Measurements from ENCODE around the gene KYNU. TPM values are rescaled to one million over a fixed set of nuclear protein-coding genes. Genes with fewer than 3 reads are reported as not detected.

The KYNU gene
- total and polyA plus RNA-seq, 2 of the 13 experiments (the other 11 are each of a cell fraction or from before 2014, with no cell fraction given) = 21.9 to 68.6 TPM

GRCh38 chr2:143000599-143000998, 123.1 kb downstream of the KYNU start:
- in situ Hi-C loops (cut with HindIII; ENCODE audit: extremely low pct_ligation_motif_present, low pct_unique_long_range_greater_than_20kb) (no loop called here), intact Hi-C loops (cut with micrococcal nuclease; ENCODE audit: unreplicated experiment) (no loop called here)
- H2AFZ ChIP-seq (ENCODE audit: low read length) = no peak overlapping the region
- FAIRE-seq (no peak), DNase-seq (ENCODE audit: low spot score) (no peak), ATAC-seq (no peak)
- no peak for TF ChIP-seq NFE2 (CRISPR knock-in tag; IDR thresholded peaks at IDR 0.05)
- TF ChIP-seq, protein P1, sequence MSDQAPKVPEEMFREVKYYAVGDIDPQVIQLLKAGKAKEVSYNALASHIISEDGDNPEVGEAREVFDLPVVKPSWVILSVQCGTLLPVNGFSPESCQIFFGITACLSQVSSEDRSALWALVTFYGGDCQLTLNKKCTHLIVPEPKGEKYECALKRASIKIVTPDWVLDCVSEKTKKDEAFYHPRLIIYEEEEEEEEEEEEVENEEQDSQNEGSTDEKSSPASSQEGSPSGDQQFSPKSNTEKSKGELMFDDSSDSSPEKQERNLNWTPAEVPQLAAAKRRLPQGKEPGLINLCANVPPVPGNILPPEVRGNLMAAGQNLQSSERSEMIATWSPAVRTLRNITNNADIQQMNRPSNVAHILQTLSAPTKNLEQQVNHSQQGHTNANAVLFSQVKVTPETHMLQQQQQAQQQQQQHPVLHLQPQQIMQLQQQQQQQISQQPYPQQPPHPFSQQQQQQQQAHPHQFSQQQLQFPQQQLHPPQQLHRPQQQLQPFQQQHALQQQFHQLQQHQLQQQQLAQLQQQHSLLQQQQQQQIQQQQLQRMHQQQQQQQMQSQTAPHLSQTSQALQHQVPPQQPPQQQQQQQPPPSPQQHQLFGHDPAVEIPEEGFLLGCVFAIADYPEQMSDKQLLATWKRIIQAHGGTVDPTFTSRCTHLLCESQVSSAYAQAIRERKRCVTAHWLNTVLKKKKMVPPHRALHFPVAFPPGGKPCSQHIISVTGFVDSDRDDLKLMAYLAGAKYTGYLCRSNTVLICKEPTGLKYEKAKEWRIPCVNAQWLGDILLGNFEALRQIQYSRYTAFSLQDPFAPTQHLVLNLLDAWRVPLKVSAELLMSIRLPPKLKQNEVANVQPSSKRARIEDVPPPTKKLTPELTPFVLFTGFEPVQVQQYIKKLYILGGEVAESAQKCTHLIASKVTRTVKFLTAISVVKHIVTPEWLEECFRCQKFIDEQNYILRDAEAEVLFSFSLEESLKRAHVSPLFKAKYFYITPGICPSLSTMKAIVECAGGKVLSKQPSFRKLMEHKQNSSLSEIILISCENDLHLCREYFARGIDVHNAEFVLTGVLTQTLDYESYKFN (CRISPR knock-in tag; conservative IDR thresholded peaks at IDR 0.05) = no peak
- ChIA-PET CTCF (ENCODE audit: low intra/inter-chr PET ratio, low total read pairs) (no interaction called here), POLR2A (no interaction called here)
- 96% methylated on average over 2 of the region's 2 CpGs for WGBS (ENCODE audit: low lambda C conversion rate)
- no peak overlapping the region for H3K4me3 ChIP-seq (replicated peaks in 1 of 3; ENCODE audit: insufficient read depth in 1 of 3, low read depth in 2 of 3, low read length in 3 of 3)
- no peaks in the 10 kb centered on the region for H3K4me1 ChIP-seq (ENCODE audit: insufficient read depth, low read length)
- no peak overlapping the region for H3K27ac ChIP-seq (ENCODE audit: extremely low read length, insufficient read depth, low read length)
- no peaks in the 10 kb centered on the region for H4K20me1 ChIP-seq (ENCODE audit: insufficient read depth, low read length)
- no peak overlapping the region for H3K4me2 ChIP-seq (ENCODE audit: low read depth, low read length)
- no TSS peak for BruUV-seq (replicated peaks)
- no peaks in the 10 kb centered on the region for H3K27me3 ChIP-seq (ENCODE audit: control insufficient read depth in 1 of 2, insufficient read depth in 2 of 2, low read length in 2 of 2)
- H3K36me3 ChIP-seq (replicated peaks in 1 of 2; ENCODE audit: control insufficient read depth in 1 of 2, insufficient read depth in 2 of 2, low read length in 2 of 2) = peaks cover 2 to 5% of the 10 kb centered on the region in 2 experiments; a peak in 2 of 5 replicates
- H3K79me2 ChIP-seq (ENCODE audit: insufficient read depth, low read length) = no peaks in the 10 kb centered on the region
- no peak overlapping the region for H3K9ac ChIP-seq (ENCODE audit: insufficient read depth, low read depth, low read length)
- H3K9me3 ChIP-seq (ENCODE audit: low read length) = 0 out of 2 replicates have a peak, but pooled peaks cover 6% of the 10 kb centered on the region

DNA sequence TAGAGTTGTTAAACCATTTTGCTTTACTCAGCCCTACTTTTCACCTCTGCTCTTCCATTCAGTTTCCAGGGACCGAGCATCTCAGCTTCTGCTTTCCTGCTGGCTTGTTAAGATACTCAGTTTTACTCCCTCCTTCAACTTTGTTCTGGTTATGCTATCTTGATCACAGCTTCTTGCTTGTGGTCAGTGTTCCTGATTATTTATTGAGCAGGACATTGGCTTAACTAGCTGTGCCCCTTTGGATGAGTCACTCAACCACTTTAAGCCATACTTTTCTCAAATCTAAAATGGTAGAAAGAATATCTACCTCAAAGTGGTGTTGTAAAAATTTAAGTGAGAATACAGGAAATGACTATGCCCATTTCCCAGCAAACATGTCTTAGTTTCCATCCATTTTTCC, 124.0 kb downstream of the KYNU start:
- in situ Hi-C loops (cut with HindIII; ENCODE audit: extremely low pct_ligation_motif_present, low pct_unique_long_range_greater_than_20kb) = no loop called here
- H3K9ac ChIP-seq (ENCODE audit: insufficient read depth, low read depth, low read length) = no peak overlapping the region
- no peaks in the 10 kb centered on the region for H4K20me1 ChIP-seq (ENCODE audit: insufficient read depth, low read length)
- no peaks in the 10 kb centered on the region for H3K27me3 ChIP-seq (ENCODE audit: control insufficient read depth in 1 of 2, insufficient read depth in 2 of 2, low read length in 2 of 2)
- no peak for ATAC-seq
- H3K4me1 ChIP-seq (ENCODE audit: insufficient read depth, low read length) = no peaks in the 10 kb centered on the region
- no peaks in the 10 kb centered on the region for H3K79me2 ChIP-seq (ENCODE audit: insufficient read depth, low read length)
- no peak for TF ChIP-seq U2AF1 (optimal IDR thresholded peaks at IDR 0.05; ENCODE audit: low read depth, low read length)
- no peak for TF ChIP-seq MIER3 (CRISPR knock-in tag; IDR thresholded peaks at IDR 0.05; ENCODE audit: borderline replicate concordance)
- TF ChIP-seq RBAK (CRISPR knock-in tag; IDR thresholded peaks at IDR 0.05) = no peak
- no peak for TF ChIP-seq THYN1 (CRISPR knock-in tag; IDR thresholded peaks at IDR 0.05; ENCODE audit: borderline replicate concordance, low read depth)
- TF ChIP-seq ARNTL (CRISPR knock-in tag; IDR thresholded peaks at IDR 0.05) = no peak
- WGBS (ENCODE audit: low lambda C conversion rate) = 95% methylated on average over 1 of the region's 1 CpG
- CTCF ChIA-PET (ENCODE audit: low intra/inter-chr PET ratio, low total read pairs) = no interaction called here
- H3K9me3 ChIP-seq (ENCODE audit: low read length) = 0 out of 2 replicates have a peak, but pooled peaks cover 10% of the 10 kb centered on the region
- H3K36me3 ChIP-seq (replicated peaks in 1 of 2; ENCODE audit: control insufficient read depth in 1 of 2, insufficient read depth in 2 of 2, low read length in 2 of 2) = peaks cover 2 to 5% of the 10 kb centered on the region in 2 experiments; a peak in 1 of 5 replicates
- no peak for DNase-seq (ENCODE audit: low spot score)
- BruUV-seq (replicated peaks) = no TSS peak
- H3K27ac ChIP-seq (ENCODE audit: extremely low read length, insufficient read depth, low read length) = no peak overlapping the region
- no peak for FAIRE-seq
- intact Hi-C loops (cut with micrococcal nuclease; ENCODE audit: unreplicated experiment) = no loop called here
- no peak overlapping the region for H3K4me2 ChIP-seq (ENCODE audit: low read depth, low read length)
- POLR2A ChIA-PET = no interaction called here
- no peak overlapping the region for H3K4me3 ChIP-seq (replicated peaks in 1 of 3; ENCODE audit: insufficient read depth in 1 of 3, low read depth in 2 of 3, low read length in 3 of 3)
- no peak overlapping the region for H2AFZ ChIP-seq (ENCODE audit: low read length)

All from HepG2 (cell line).